DOHH2 (cell line): ENCODE results near the gene SCG3.
A peak's percentile ranks its signal among the peaks of the same experiment; 100 is the strongest.

Experiments used
- H3F3A ChIP-seq: fragments of 200-600 bp; sonication (generic), shearing (Covaris generic); 2 replicates; pipeline ENCODE4 v1.6.0; 2016; ENCODE audit warnings: antibody characterized with exemption, mild to moderate bottlenecking; ENCODE audit not compliant: control insufficient read depth, insufficient read depth
- H3K27ac ChIP-seq: fragments of 200-600 bp; sonication (generic); 2 replicates; pipeline ENCODE4 v1.5.1; 2014; ENCODE audit warnings: low read depth, mild to moderate bottlenecking, low read length, moderate library complexity
- H3K27me3 ChIP-seq: fragments of 200-600 bp; sonication (generic); 2 replicates; pipeline ENCODE4 v1.6.1; 2014; ENCODE audit warnings: mild to moderate bottlenecking, low read length, mixed read lengths; ENCODE audit not compliant: control insufficient read depth
- H3K36me3 ChIP-seq: fragments of 200-600 bp; sonication (generic); 2 replicates; pipeline ENCODE4 v1.6.1; 2014; ENCODE audit warnings: mild to moderate bottlenecking, low read length, moderate library complexity, mixed read lengths; ENCODE audit not compliant: control insufficient read depth
- H3K4me1 ChIP-seq: fragments of 200-600 bp; sonication (generic); 2 replicates; pipeline ENCODE4 v1.6.1; 2014; ENCODE audit warnings: mild to moderate bottlenecking, low read length, mixed read lengths; ENCODE audit not compliant: control insufficient read depth
- H3K4me2 ChIP-seq: fragments of 200-600 bp; sonication (generic); 2 replicates; pipeline ENCODE4 v1.6.0; 2014; ENCODE audit warnings: mild to moderate bottlenecking, low read length, moderate library complexity
- H3K4me3 ChIP-seq: fragments of 200-600 bp; sonication (generic); 2 replicates; pipeline ENCODE4 v1.5.1; 2014; ENCODE audit warnings: mild to moderate bottlenecking, low read length, mixed read lengths
- H3K79me2 ChIP-seq: fragments of 200-600 bp; sonication (generic); 2 replicates; pipeline ENCODE4 v1.6.1; 2014; ENCODE audit warnings: mild to moderate bottlenecking, low read length, mixed read lengths; ENCODE audit not compliant: control insufficient read depth
- H3K9me2 ChIP-seq: fragments of 200-600 bp; sonication (generic); replicated peaks from 2 replicates; pipeline ENCODE4 v1.6.1; 2014; ENCODE audit warnings: mild to moderate bottlenecking, low read length, mixed read lengths; ENCODE audit not compliant: control insufficient read depth
- H3K9me3 ChIP-seq: fragments of 200-600 bp; sonication (generic); 2 replicates; pipeline ENCODE4 v1.6.1; 2014; ENCODE audit warnings: antibody characterized with exemption, low read length, mixed read lengths; ENCODE audit not compliant: control insufficient read depth, insufficient read depth
- H4K20me1 ChIP-seq: fragments of 200-600 bp; sonication (generic); 2 replicates; pipeline ENCODE4 v1.6.0; 2014; ENCODE audit warnings: low read depth, mild to moderate bottlenecking, antibody characterized with exemption, low read length, moderate library complexity; ENCODE audit not compliant: control insufficient read depth, insufficient read depth
- EZH2phosphoT487 ChIP-seq: fragments of 200-600 bp; sonication (generic); IDR thresholded peaks from 2 replicates; pipeline ENCODE4 v1.6.1; 2017; ENCODE audit warnings: borderline replicate concordance, mild to moderate bottlenecking, antibody characterized with exemption, low read length, moderate library complexity, mixed read lengths
- TF ChIP-seq, protein P1 (sequence below): fragments of 200-600 bp; sonication (generic); IDR thresholded peaks from one replicate; pipeline ENCODE4 v1.5.1; 2014; ENCODE audit warnings: antibody characterized with exemption, mild to moderate bottlenecking, low read depth, low read length; ENCODE audit not compliant: poor library complexity, severe bottlenecking

The SCG3 gene

GRCh38 chr15:51759557-51760070 lies 78.3 kb downstream of the SCG3 start:
- no peaks in the 10 kb centered on the region for H3K9me2 ChIP-seq
- no peak for TF ChIP-seq EZH2phosphoT487
- TF ChIP-seq, protein P1, sequence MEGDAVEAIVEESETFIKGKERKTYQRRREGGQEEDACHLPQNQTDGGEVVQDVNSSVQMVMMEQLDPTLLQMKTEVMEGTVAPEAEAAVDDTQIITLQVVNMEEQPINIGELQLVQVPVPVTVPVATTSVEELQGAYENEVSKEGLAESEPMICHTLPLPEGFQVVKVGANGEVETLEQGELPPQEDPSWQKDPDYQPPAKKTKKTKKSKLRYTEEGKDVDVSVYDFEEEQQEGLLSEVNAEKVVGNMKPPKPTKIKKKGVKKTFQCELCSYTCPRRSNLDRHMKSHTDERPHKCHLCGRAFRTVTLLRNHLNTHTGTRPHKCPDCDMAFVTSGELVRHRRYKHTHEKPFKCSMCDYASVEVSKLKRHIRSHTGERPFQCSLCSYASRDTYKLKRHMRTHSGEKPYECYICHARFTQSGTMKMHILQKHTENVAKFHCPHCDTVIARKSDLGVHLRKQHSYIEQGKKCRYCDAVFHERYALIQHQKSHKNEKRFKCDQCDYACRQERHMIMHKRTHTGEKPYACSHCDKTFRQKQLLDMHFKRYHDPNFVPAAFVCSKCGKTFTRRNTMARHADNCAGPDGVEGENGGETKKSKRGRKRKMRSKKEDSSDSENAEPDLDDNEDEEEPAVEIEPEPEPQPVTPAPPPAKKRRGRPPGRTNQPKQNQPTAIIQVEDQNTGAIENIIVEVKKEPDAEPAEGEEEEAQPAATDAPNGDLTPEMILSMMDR, result peak; percentile 66
- no peaks in the 10 kb centered on the region for H3K4me1 ChIP-seq
- no peaks in the 10 kb centered on the region for H3K36me3 ChIP-seq
- H3K27ac ChIP-seq, result no peak overlapping the region
- no peaks in the 10 kb centered on the region for H3K79me2 ChIP-seq
- no peaks in the 10 kb centered on the region for H4K20me1 ChIP-seq
- no peaks in the 10 kb centered on the region for H3F3A ChIP-seq
- no peak overlapping the region for H3K4me3 ChIP-seq
- peaks cover 22% of the 10 kb centered on the region for H3K27me3 ChIP-seq
- H3K9me3 ChIP-seq, result no peaks in the 10 kb centered on the region
- no peak overlapping the region for H3K4me2 ChIP-seq

DNA sequence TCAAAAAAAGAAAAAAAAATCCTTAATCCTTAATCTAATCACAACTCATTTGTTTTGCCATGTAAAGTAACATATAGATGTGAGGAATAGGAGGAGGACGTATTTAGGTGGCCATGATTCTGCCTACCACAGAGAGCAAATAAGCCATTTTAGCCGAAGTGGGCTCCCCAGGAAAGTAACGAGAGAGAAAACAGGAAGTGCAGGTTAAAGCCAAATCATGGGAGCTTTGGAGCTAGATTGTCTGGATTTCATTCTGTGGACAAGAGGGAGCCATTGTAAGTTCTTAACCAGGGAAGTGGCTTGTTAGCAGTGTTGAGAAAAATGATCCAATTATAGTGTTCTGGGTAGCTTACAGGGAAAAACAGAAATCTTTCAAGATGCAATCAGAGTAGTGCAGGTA lies 79.5 kb downstream of the SCG3 start:
- no peak overlapping the region for H3K27ac ChIP-seq
- no peaks in the 10 kb centered on the region for H3K9me3 ChIP-seq
- H3K4me3 ChIP-seq, result no peak overlapping the region
- no peaks in the 10 kb centered on the region for H4K20me1 ChIP-seq
- no peaks in the 10 kb centered on the region for H3K36me3 ChIP-seq
- no peaks in the 10 kb centered on the region for H3F3A ChIP-seq
- H3K27me3 ChIP-seq, result peaks cover 12% of the 10 kb centered on the region
- no peak for TF ChIP-seq EZH2phosphoT487
- TF ChIP-seq, protein P1, result no peak
- no peak overlapping the region for H3K4me2 ChIP-seq
- H3K79me2 ChIP-seq, result no peaks in the 10 kb centered on the region
- H3K9me2 ChIP-seq, result no peaks in the 10 kb centered on the region
- no peaks in the 10 kb centered on the region for H3K4me1 ChIP-seq

DNA sequence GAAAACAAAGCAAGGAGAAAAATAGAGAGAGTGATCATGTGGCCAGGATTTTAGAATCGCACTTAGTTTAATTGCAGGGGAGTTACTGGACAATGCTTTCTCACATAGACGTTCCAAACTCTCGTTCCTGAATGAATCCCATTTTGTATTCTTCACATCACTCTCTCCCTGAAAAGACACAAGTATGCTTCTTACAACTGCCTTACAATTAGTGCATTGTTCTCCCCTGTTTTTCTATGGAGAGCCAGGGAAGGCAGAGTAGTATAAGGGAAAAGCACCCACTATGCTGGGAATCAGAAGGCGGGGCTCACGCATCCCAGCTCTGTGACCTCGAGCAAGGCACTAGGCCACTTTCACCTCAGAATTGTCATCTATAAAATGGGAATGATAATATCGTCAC lies 84.4 kb downstream of the SCG3 start:
- peaks cover 6% of the 10 kb centered on the region for H3K4me1 ChIP-seq
- H3K27me3 ChIP-seq, result no peaks in the 10 kb centered on the region
- H3K36me3 ChIP-seq, result no peaks in the 10 kb centered on the region; the same call in 1 of the 2 replicates
- H3K4me3 ChIP-seq, result no peak overlapping the region
- no peak for TF ChIP-seq EZH2phosphoT487
- TF ChIP-seq, protein P1, result no peak
- H3K4me2 ChIP-seq, result no peak overlapping the region
- H3K79me2 ChIP-seq, result no peaks in the 10 kb centered on the region
- no peak overlapping the region for H3K27ac ChIP-seq
- no peaks in the 10 kb centered on the region for H3K9me3 ChIP-seq
- no peaks in the 10 kb centered on the region for H3F3A ChIP-seq
- H4K20me1 ChIP-seq, result no peaks in the 10 kb centered on the region
- no peaks in the 10 kb centered on the region for H3K9me2 ChIP-seq
